Fibroblast of skin of right quadriceps (primary cell): Measurements from ENCODE around the gene CNTN2.
A peak's percentile ranks its signal among the peaks of the same experiment; 100 is the strongest.

ENCODE experiments used
- DNase-seq: peaks from one replicate; pipeline ENCODE4 v3.0.0-alpha.2; 2013

Gene CNTN2

GRCh38 chr1:205042911-205043806 lies at the start of gene CNTN2:
CNTN2 (plus strand) TSS chr1:205043212; CDS start chr1:205053186, 9,974 bp downstream.
- DNase-seq: no peak

GRCh38 chr1:204994086-204994862 lies 48.7 kb upstream of the CNTN2 start:
- DNase-seq: no peak

GRCh38 chr1:204996981-204997380 lies 46.0 kb upstream of the CNTN2 start:
- no peak for DNase-seq

- no peak for DNase-seq
These were observed 45.2 kb upstream of the CNTN2 start for GRCh38 chr1:204997591-204998355.

- no peak for DNase-seq
These were observed 41.9 kb upstream of the CNTN2 start for GRCh38 chr1:205001162-205001561.

GRCh38 chr1:205002705-205003104 lies 40.3 kb upstream of the CNTN2 start:
- no peak for DNase-seq

GRCh38 chr1:205003358-205004131 lies 39.5 kb upstream of the CNTN2 start:
- no peak for DNase-seq

- DNase-seq: no peak
These were observed 38.7 kb upstream of the CNTN2 start for GRCh38 chr1:205004351-205004750.

- DNase-seq: no peak
These were observed 34.1 kb upstream of the CNTN2 start for GRCh38 chr1:205008896-205009295.

GRCh38 chr1:205009670-205010069 lies 33.3 kb upstream of the CNTN2 start:
- no peak for DNase-seq

GRCh38 chr1:205012391-205013140 lies 30.4 kb upstream of the CNTN2 start:
- no peak for DNase-seq

GRCh38 chr1:205013683-205014367 lies 29.2 kb upstream of the CNTN2 start:
- DNase-seq: peak; percentile 45

GRCh38 chr1:205014783-205015182 lies 28.2 kb upstream of the CNTN2 start:
- DNase-seq: no peak

GRCh38 chr1:205015241-205015640 lies 27.8 kb upstream of the CNTN2 start:
- no peak for DNase-seq

GRCh38 chr1:205016075-205016474 lies 26.9 kb upstream of the CNTN2 start:
- no peak for DNase-seq

- DNase-seq: no peak
These were observed 26.4 kb upstream of the CNTN2 start for GRCh38 chr1:205016584-205016983.

- no peak for DNase-seq
These were observed 26.0 kb upstream of the CNTN2 start for GRCh38 chr1:205017001-205017400.

- no peak for DNase-seq
These were observed 25.2 kb upstream of the CNTN2 start for GRCh38 chr1:205017766-205018165.

GRCh38 chr1:205018381-205018780 lies 24.6 kb upstream of the CNTN2 start:
- no peak for DNase-seq

GRCh38 chr1:205020466-205020865 lies 22.5 kb upstream of the CNTN2 start:
- no peak for DNase-seq

GRCh38 chr1:205024679-205025078 lies 18.3 kb upstream of the CNTN2 start:
- DNase-seq: no peak
